HG03159 (cell line): ENCODE data around the gene FAM120A.

Source experiments
- ATAC-seq: cut with Tn5 transposase; IDR thresholded peaks from one replicate; pipeline ENCODE4 v1.9.1; 2021; ENCODE audit warnings: mild to moderate bottlenecking, moderate library complexity; ENCODE audit not compliant: unreplicated experiment

FAM120A gene

DNA sequence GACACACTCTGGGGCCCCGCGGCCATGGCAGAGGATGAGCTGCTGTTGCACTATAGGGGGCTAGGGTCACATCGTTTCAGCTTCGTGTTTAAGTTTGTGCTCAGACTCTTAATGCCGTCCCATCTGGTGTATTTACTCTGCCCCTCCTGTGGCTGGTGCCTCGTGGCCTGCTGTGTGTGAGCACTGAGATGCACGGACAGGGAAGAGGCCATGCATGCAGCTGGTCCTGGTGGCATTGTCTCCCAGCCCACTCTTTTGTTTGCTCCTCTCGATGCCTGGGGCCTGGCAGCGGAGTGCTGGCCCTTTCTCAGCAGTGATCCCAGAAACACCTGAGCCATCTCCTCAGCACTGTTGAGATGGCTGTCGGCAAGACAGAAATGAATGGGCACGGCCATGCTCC, 94.9 kb downstream of the FAM120A start:
- no peak for ATAC-seq

DNA sequence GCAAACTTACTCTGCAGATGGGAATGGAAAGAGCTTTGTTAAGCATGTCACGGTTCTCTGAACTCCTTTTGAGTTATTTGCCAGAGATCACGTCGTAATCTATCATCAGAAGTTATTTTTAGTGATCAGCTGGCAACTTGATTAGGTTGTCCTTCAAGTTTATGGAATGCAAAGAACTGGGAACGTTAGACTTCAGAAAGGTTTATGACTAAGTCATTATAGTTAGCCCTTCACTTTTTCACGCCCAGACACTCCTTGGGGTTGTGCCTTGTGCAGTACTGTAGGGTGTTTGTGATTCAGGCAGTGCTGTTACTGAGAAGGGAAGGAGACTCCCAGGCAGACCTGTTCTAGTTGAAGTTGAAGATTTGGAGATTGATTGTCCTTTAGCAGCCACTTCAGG, 98.1 kb downstream of the FAM120A start:
- ATAC-seq = no peak

GRCh38 chr9:93552923-93553322, 101.4 kb downstream of the FAM120A start:
- no peak for ATAC-seq

DNA sequence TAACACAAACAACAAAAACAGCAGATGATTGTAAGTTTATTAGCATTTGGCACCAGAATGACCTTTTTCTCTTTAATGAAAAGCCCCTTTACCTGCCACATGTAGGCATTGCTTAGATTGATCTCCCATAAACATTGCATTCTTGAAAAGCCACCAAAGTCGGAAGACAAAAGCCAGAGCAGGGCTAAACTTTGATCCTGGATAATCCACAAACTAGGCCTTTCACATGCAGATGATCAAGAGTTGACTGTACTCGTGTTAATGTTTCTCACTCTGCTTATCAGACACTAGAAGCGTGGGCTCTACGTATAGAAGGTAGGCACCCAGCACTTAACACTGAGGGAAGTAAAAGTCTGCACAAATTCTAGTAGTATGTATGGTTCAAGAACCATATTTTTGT, 103.9 kb downstream of the FAM120A start:
- ATAC-seq = no peak

DNA sequence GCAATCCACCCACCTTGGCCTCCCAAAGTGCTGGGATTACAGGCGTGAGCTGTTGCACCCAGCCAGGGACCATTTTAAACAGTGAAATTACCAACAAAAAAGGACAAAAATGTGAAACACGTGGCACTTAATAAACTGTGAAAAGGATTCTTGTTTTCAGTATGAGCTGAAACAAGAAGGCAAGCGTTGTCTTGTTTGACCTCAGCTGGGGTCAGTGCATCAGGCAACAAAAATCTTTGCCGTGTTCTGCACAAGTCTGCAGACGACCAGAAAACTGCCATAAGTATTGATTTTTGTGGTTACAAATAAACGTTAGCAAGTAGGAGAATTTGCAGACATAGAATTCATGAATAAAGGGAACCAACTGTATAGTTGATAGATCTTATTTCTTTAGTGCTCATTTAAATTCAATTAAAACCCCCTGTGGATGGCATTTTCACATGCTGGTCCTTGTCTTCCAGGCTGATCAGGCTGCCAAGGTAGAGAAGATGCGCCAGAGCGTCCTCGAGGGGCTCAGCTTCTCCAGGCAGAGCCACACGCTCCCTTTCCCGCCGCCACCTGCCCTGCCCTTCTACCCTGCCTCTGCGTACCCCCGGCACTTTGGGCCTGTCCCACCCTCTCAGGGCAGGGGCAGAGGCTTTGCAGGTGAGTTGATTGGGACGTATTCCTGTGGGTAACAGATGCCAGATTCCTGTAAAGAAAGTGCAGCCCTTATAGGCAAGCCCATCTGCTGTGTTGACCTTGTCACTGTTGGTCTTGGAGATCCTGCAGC, 106.1 kb downstream of the FAM120A start:
- no peak for ATAC-seq

GRCh38 chr9:93558503-93558902, 107.0 kb downstream of the FAM120A start:
- no peak for ATAC-seq

DNA sequence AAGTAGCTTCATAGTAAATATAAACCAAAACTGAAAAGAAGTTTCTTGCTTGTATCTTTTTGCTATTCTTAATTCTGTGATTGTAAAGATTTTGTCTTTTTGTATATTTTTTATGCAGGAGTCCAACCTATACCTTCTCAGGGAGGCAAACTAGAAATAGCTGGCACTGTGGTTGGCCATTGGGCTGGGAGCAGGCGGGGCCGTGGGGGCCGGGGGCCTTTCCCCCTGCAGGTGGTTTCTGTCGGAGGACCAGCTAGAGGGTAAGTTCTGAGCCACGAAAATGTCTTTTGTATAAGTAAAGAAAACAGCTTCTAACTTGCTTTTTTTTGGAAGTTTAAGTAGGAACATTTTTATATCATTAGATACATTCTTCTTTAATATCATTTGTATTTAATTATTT, 109.5 kb downstream of the FAM120A start:
- ATAC-seq = no peak

GRCh38 chr9:93562157-93562556, 110.7 kb downstream of the FAM120A start:
- no peak for ATAC-seq

GRCh38 chr9:93565089-93565488, 113.6 kb downstream of the FAM120A start:
- ATAC-seq = no peak

DNA sequence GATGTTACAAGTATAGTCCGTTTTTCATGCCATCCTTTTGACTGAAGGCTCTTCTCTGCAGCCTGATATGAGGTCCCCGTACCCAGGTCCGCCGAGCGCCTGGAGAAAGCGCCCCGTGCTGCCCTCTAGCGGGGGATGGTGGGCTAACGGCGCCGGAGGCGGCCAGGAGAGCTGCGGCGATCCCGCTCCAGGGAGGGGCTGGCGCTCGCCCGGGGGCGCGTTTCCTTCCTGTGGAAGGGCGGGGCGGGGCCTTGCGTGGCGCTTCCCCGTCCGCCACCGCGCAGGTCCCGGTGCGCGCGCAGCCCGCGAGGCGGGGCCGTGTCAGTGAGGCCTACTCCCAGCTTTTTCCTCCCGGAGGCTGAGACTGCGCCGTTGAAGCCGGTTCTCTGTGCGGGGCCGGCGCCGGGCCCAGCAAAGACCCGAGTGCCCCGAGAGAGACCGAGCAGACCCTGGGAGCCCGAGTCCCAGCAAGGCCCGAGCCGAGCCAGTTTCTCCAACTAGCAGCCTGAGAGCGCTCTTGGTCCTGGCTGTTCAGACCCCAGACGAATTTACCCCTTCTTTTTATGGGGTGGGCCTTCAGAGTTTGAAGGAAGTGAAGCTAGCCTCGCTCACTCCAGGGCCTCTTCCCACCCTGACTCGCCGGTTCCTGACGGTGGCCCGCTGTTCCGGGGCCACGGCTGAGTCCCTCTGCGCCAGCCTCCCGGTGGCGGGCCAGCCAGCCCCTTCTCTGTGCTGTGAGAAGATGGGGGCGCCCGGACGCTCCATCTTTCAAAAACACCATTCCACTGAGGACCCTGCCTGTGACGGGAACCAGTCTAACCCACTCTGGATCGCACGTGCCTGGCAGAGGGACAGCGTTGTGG, 115.2 kb downstream of the FAM120A start:
- ATAC-seq = peak; percentile 90

- no peak for ATAC-seq
Observed at GRCh38 chr9:93567271-93567959, 115.9 kb downstream of the FAM120A start.

DNA sequence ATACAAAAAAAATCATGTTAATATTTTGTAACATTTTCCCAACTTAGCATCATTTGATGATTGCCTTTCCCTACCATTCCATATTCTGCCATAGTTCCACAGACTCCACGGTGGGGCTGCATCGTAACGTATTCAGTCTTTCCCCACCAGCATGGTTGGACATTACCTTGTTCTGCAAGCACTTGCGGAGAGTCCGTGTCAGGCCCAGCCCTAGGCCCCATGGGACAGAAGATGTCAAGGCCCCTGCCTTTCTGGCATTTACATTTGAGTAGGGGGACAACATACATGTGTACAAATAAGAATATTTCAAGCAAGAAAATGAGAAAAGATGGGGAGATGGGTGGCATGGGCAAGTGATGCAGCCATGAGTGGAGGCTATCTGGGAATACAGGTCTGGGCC, 116.7 kb downstream of the FAM120A start:
- no peak for ATAC-seq

DNA sequence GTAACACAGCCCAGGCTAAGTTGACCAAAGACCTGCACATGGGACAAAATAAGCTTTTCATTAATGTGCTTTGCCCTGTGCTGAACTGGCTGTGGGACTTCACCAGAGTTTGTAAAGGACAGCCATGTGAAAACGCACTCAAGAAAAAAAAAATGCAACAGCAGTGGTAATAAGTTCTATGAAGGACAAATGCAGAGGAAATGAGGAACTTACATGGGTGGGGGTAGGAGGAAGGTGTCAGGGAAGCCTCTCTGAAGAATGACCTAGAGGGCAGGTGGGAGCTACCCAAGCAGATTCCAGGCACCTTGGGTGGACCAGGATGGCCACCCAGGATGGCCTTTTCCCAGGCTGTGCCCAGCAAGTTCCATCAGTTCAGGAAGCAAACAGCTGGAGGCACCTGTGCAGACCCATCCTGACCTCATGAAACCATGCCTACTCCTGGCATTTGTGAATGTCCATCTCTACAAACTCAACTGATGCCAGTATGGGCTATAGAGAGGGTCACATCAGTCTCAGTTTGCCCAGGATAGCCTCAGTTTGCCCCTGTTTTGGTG, 118.2 kb downstream of the FAM120A start:
- ATAC-seq = no peak

- no peak for ATAC-seq
Observed at GRCh38 chr9:93572221-93572620, 120.7 kb downstream of the FAM120A start.

- ATAC-seq = no peak
Observed at GRCh38 chr9:93572636-93573515, 121.4 kb downstream of the FAM120A start.

DNA sequence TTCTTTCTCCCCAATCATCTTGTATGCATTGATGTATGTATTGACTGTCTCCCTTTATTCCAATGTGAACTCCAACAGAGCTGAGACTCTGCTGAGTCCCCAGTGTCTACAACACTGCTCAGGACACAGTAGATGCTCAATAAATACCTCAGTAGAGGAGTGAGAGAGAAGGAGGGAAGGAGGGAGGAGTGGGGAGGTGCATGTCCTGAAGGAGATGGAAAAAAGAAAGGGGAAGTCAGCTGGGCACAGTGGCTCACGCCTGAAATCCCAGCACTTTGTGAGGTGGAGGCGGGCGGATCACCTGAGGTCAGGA, 122.0 kb downstream of the FAM120A start:
- no peak for ATAC-seq

DNA sequence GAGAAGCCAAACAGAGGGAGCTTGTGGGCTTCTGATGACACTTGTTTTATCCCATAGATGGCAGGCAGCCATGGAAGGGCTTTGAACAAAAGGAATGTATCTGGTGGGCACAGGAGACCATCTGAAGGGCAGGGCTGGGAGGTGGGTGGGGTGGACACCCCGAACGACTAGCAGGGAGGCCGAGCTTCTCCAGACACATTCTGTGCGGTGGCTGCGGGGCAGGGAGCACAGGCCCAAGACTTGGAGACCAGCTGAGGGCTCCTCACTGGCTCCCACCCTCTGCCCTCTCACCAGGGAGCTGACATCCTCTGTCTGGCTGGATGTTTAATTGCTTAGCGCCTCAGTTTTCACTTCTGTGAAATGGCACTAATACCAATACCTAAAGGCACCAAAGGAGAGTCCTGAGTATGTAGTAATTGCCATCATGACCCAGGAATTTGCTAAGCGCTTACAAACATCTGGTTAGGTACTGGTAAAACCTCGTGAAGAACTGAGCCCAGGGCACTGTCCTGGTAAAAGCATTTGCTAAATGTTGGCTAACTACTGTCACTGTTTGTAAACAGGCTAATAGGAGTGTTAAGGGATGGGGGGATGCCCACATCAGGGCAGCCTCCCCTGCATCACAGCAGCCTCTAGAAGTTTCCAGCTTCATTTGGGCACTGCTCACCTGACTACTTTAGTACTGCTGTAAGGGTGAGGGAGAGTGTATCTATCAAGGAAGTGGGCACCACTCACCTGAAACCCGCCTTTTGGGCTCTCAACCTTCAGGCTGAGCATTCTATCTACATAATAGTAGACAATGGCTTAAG, 122.8 kb downstream of the FAM120A start:
- ATAC-seq = no peak

DNA sequence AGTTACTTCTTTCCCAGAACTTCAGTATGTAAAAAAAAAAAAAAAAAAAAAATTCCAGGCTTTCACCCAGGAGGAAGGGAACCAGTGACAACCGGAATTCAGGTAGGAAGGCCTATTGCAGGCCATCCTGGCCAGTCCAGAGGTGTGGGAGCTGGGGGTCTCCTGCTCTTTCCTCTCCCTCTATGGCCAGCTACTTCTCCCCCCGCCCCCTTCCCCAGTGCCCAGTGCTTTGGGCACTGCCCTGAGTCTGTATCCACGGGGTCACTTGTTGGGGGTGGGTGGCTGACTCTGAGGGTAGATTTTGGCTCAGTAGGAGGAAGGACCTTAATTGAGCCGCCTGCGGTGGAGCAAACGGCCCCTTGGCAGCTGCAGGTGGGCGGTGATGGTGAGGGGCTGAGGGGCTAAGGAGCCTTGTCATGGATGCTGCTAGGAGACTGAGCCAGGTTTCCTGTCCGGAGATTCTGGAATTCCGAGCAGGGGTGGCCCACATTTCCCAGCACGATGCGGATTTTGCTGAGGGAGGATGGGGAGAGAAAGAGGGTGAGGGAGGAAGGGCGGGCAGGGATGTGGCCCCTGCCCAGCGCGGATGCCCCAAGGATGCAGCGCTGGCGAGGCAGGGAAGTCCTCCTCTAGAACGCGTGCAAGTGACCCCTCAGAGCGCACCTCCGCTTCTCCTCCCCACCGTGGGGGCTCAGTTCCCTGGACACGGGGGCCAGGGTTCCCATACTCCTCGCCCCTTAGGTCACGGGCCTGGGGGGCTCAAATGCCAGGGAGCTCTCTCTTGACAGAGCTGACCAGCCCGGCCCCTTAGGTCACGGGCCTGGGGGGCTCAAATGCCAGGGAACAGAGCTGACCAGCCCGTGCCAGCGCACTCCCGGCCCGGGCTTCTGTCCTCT, 123.7 kb downstream of the FAM120A start:
- ATAC-seq = no peak

GRCh38 chr9:93575796-93576257, 124.3 kb downstream of the FAM120A start:
- ATAC-seq = peak; percentile 39
